Measurements from ENCODE around the gene CSTA. TPM values are rescaled to one million over a fixed set of nuclear protein-coding genes. Genes with fewer than 3 reads are reported as not detected.

The CSTA gene
- total RNA-seq, 2 experiments from 2014 or later, result not detected

DNA sequence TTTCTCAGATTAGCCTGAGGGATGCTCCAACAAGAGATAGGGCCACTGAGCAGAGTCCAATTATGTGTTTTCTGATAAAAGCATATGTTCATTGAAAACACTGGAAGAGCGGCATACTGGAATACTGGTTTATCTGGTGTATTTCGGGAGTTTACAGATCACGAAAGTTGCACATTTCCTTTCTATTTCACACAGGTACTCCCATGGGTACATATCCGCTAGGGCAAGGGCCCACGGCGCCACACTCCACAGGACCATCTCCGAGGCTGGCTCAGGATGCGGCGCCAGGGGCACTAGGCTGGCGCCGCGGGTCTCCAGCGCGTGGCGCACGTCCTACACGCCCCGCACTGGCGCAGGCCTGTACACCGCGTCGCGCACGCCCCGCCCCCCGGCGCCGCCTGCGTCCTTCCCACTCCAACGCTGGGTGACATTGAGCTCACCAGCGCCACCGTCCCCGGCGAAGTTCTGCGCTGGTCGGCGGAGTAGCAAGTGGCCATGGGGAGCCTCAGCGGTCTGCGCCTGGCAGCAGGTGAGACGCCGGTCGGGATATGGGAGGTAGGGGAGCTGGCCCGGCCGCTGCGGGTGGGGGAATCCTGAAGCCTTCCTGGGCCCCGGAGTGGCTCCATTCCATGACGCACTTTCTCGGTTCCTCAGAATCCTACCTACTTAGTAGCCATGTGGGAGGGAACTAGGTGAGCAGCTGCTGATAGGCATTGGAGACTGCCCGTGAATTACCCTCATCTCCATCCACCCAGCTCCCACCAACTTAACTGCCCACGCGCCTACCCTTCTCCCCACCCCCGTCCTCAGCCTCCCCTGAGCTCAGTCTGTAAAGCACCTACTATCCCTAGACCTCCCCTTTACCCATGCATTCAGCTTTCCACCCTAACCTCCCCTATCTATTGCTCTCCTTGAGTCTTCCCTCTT lies 59.0 kb downstream of the CSTA start, which contains the start of gene FAM162A:
FAM162A (plus strand) TSS at position 412 of the 927 bp plus-strand sequence; CDS start at position 496, 84 bp downstream.
- H3K4me1 Mint-ChIP-seq (ENCODE audit: low read depth), result peaks cover 62% of the 10 kb centered on the region
- H3K9me3 Mint-ChIP-seq, result no peaks in the 10 kb centered on the region
- peak within 1 kb of the TSS; percentile 90 for H3K4me3 Mint-ChIP-seq
- intact Hi-C loops (cut with micrococcal nuclease), result loop anchor here (1.0 to 5.0 kb wide), 13 partner anchors 19 to 838 kb away; partner anchors contain the start of genes EAF2, GOLGB1, HCLS1 and IQCB1
- DNase-seq, result peak; percentile 93
- CTCF ChIA-PET, result interaction anchor here (0.6 to 2.1 kb wide), 15 partner anchors 9 to 685 kb away, joined by 3 to 10 read pairs (median 3); partner anchors contain the start of gene WDR5B
- H3K27ac Mint-ChIP-seq, result peak within 1 kb of the TSS; percentile 93
- no peaks in the 10 kb centered on the region for H3K27me3 Mint-ChIP-seq (ENCODE audit: low read depth)
- peaks cover 9% of the 10 kb centered on the region for H3K36me3 Mint-ChIP-seq (ENCODE audit: low read depth)

DNA sequence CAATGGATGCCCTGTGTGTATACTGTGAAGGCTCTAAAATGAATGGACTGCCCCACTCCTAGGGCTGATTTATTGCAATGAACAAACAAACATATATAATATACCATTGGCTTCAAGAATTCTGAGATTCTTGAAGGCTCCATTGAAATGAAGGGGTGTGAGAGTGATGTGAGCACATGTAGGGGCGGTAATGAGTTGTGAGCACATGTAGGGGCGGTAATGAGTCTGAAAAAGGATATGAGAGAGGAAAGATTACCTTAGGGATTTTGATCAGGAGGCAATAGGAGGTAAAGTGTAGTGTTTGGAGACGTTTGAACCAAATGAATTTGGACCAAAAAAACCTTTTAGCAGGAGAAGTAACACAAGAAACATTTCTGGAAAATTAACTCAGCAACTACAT lies 62.7 kb downstream of the CSTA start:
- Mint-ChIP-seq H3K4me1 (ENCODE audit: low read depth) (peaks cover 35% of the 10 kb centered on the region), H3K4me3 (no peak overlapping the region), H3K27me3 (ENCODE audit: low read depth) (no peaks in the 10 kb centered on the region), H3K36me3 (ENCODE audit: low read depth) (peaks cover 9% of the 10 kb centered on the region), H3K9me3 (no peaks in the 10 kb centered on the region), H3K27ac (no peak overlapping the region)
- no peak for DNase-seq
- intact Hi-C loops (cut with micrococcal nuclease), result no loop called here
- CTCF ChIA-PET, result no interaction called here

DNA sequence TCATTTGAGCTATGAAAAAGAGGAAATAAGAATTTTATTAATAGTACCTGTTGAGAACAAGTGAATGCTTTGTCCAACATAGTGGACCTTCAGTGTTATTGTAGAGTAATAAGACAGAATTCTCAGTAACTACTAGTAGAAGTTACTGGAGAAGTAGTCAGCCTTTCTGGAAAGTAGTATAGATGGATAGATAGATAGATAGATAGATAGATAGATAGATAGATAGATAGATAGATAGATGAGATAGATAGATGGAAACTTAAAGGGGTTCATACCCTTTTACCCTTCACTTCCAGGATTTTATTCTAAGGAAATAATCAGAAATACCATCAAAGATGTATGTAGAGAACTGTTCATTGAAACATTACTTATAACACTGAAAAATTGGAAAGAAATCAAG lies 64.1 kb downstream of the CSTA start:
- no peak for DNase-seq
- H3K9me3 Mint-ChIP-seq, result no peaks in the 10 kb centered on the region
- H3K4me3 Mint-ChIP-seq, result no peak overlapping the region
- H3K27ac Mint-ChIP-seq, result no peak overlapping the region
- intact Hi-C loops (cut with micrococcal nuclease), result no loop called here
- CTCF ChIA-PET, result interaction anchor here (1.8 kb wide), 1 partner anchor 290 kb away, joined by 4 read pairs; no protein-coding TSS in a partner anchor
- no peaks in the 10 kb centered on the region for H3K27me3 Mint-ChIP-seq (ENCODE audit: low read depth)
- peaks cover 12% of the 10 kb centered on the region for H3K36me3 Mint-ChIP-seq (ENCODE audit: low read depth)
- peaks cover 38% of the 10 kb centered on the region for H3K4me1 Mint-ChIP-seq (ENCODE audit: low read depth)

DNA sequence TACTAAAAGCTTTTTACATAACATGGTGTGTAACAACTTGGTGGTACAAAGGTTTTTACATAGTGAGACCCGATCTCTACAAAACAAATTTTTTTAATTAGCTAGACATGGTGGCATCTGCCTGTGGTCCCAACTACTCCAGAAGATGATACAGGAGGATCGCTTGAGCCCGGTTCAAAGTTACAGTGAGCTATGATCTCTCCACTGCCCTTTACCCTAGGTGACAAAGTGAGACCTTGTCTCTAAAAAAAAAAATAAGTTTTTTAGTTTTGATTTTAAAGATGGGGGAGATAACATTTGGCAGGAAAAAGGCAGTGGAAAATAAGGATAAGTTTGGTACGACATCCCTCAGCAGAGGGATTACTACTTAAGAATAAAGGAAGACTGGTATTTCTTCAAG lies 64.8 kb downstream of the CSTA start:
- intact Hi-C loops (cut with micrococcal nuclease), result no loop called here
- CTCF ChIA-PET, result interaction anchor here (1.8 kb wide), 1 partner anchor 290 kb away, joined by 4 read pairs; no protein-coding TSS in a partner anchor
- Mint-ChIP-seq H3K9me3 (no peaks in the 10 kb centered on the region), H3K36me3 (ENCODE audit: low read depth) (peaks cover 12% of the 10 kb centered on the region), H3K27me3 (ENCODE audit: low read depth) (no peaks in the 10 kb centered on the region), H3K4me3 (no peak overlapping the region), H3K27ac (no peak overlapping the region), H3K4me1 (ENCODE audit: low read depth) (peaks cover 39% of the 10 kb centered on the region)
- no peak for DNase-seq

DNA sequence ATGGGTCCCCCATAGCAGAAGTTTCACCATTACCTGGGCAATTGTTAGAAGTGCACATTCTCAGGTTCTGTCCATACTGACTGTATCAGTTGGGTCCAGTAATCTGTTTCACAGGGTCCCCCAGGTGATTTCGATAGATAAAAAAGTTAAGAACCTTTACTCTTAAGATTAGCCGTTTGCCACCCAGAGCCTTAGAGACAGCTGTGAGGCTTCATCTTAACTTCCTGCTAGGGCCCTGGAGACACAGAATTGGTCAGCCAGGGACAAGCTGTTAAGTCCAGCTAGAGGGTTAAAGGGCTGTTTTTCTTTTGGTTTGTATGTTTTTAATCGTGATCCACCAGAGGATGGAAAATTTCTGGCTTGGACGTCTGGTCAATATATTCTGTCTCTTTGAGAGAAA lies 65.6 kb downstream of the CSTA start:
- no peak for DNase-seq
- H3K9me3 Mint-ChIP-seq, result no peaks in the 10 kb centered on the region
- peaks cover 12% of the 10 kb centered on the region for H3K36me3 Mint-ChIP-seq (ENCODE audit: low read depth)
- no peak overlapping the region for H3K4me3 Mint-ChIP-seq
- H3K27ac Mint-ChIP-seq, result no peak overlapping the region
- intact Hi-C loops (cut with micrococcal nuclease), result no loop called here
- no peaks in the 10 kb centered on the region for H3K27me3 Mint-ChIP-seq (ENCODE audit: low read depth)
- CTCF ChIA-PET, result interaction anchor here (1.3 to 2.4 kb wide), 2 partner anchors 18 to 284 kb away, joined by 3 to 8 read pairs; no protein-coding TSS in a partner anchor
- H3K4me1 Mint-ChIP-seq (ENCODE audit: low read depth), result peaks cover 42% of the 10 kb centered on the region

Other genes starting within 250 kb of the CSTA start
- not detected for gene CASR, start 141.6 kb upstream of the CSTA start, total RNA-seq
- 10 to 100 TPM; 90.5 to 96.1 TPM for gene MIX23, start 58.0 kb downstream of the CSTA start, total RNA-seq
- 100 to 1,000 TPM; 111 to 112 TPM for gene FAM162A, start 58.9 kb downstream of the CSTA start, total RNA-seq
- 1 to 10 TPM; 2.3 to 2.9 TPM for gene WDR5B, start 90.8 kb downstream of the CSTA start, total RNA-seq
- gene KPNA1, start 189.7 kb downstream of the CSTA start, total RNA-seq, result 10 to 100 TPM; 45.6 to 45.8 TPM
- gene PARP9, start 239.1 kb downstream of the CSTA start, total RNA-seq, result 10 to 100 TPM; 20.4 to 21.1 TPM
- 10 to 100 TPM; 22.3 to 24.5 TPM for gene DTX3L, start 239.1 kb downstream of the CSTA start, total RNA-seq